Fibroblast of mammary gland (primary cell): ENCODE measurements around the gene MYO16.
A peak's percentile ranks its signal among the peaks of the same experiment; 100 is the strongest.

Experiments
- DNase-seq: peaks from one replicate; pipeline ENCODE4 v3.0.0-alpha.2; 2010; ENCODE audit warnings: low read depth
- H3K4me3 ChIP-seq: 2 replicates; pipeline ENCODE4 v1.5.1; 2011; ENCODE audit warnings: low read depth, mild to moderate bottlenecking, low read length, moderate library complexity; ENCODE audit not compliant: control insufficient read depth
- TF ChIP-seq, protein P1 (sequence below): conservative IDR thresholded peaks from 2 replicates; pipeline ENCODE4 v1.5.1; 2011; ENCODE audit warnings: low read depth, low read length, inconsistent platforms; ENCODE audit not compliant: control insufficient read depth, insufficient read depth

MYO16 gene

DNA sequence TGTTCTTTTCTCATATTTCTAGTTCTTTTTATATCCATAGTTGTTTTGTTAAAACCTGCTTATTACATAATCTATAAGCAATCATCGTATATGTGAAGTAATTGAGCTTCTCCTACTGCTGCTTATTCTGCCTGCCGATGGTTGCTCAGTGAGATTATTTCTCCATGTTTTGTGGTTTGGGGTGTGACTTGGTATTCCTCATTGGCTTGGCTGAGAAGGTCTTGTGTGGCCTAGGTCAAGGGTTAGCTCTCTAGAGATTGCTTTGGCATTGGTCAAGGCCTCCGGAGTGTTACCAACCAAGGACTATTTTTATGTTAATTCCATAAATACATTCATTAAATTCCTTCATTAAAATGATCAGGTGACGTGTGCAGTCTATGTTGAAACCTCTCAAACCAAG lies 302.8 kb downstream of the MYO16 start:
- H3K4me3 ChIP-seq = no peak overlapping the region
- TF ChIP-seq, protein P1, sequence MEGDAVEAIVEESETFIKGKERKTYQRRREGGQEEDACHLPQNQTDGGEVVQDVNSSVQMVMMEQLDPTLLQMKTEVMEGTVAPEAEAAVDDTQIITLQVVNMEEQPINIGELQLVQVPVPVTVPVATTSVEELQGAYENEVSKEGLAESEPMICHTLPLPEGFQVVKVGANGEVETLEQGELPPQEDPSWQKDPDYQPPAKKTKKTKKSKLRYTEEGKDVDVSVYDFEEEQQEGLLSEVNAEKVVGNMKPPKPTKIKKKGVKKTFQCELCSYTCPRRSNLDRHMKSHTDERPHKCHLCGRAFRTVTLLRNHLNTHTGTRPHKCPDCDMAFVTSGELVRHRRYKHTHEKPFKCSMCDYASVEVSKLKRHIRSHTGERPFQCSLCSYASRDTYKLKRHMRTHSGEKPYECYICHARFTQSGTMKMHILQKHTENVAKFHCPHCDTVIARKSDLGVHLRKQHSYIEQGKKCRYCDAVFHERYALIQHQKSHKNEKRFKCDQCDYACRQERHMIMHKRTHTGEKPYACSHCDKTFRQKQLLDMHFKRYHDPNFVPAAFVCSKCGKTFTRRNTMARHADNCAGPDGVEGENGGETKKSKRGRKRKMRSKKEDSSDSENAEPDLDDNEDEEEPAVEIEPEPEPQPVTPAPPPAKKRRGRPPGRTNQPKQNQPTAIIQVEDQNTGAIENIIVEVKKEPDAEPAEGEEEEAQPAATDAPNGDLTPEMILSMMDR = no peak
- no peak for DNase-seq

DNA sequence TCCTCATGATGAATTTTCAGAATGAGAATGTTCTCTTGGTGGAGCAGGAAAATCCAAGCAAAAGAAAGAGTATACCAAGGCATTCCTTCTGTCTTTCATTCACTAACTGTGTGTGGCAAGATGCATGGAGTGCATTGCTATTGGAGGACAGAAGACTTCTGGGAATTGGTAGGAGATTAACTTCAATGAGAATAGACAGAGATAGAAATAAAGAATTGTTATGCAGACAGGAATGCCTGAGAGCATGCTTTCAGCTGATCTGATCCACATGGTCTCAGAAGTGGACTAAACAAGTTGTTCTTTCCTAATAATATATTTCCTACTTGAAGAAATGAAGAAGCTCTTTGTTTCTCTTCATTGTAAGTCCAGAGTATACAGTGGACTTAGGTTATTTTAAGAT lies 303.6 kb downstream of the MYO16 start:
- TF ChIP-seq, protein P1 = no peak
- H3K4me3 ChIP-seq = no peak overlapping the region
- no peak for DNase-seq

DNA sequence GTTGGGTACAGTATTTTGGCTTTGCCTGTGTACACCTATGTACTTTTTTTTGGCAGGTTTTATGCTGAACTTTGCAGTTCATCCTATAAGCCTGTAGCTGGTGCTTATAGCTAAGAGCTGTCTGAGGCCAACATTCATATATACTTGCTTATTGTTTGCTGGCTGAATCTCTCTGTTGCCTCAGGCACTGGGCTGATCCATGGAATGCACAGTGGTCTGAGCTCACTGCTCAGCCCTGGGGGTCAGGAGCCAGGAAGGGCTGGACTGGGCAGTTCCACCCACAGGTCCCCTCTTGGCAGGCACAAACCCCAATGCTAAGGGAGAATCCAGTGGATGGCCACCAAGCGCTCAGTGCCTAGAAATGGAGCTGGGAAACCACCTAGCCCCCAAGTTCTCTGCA lies 308.7 kb downstream of the MYO16 start:
- DNase-seq = no peak
- TF ChIP-seq, protein P1 = no peak
- H3K4me3 ChIP-seq = no peak overlapping the region

DNA sequence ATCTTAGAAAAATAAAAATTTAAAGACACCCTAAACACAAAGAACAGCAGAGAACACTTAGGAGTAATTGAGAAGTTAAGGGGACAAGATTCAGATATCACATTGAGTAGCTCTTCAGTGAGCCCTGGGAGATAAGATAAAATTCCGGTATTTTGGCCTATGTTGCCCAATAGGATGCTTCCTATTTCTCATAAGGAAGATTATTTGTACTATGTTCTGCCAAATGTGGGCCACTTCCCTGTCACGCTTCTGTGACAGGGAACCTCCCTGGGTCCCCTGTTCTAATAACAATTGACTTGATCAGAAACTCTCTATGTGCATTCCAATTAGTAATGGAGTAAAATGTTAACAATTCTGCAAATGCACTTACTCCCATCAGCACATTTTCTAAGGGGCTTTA lies 310.7 kb downstream of the MYO16 start:
- DNase-seq = no peak
- H3K4me3 ChIP-seq = no peak overlapping the region
- TF ChIP-seq, protein P1 = no peak

DNA sequence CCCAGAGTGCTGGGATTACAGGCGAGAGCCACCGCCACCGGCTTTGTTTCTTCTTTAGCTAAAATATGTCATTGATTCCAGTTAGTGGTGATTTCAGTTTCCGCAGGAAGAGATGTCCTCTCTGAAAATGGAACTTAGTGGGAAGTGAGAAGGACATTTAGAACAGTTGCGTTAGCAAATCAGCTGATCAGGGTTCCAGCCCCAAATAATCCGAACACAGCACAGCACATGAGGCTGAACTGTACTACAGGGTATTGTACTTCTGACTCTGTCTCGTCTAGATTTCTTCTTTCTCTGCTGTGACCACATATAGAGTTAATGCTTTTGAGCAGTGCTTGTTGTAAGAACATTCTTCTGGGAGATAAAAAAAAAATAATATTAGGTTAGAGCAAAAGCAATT lies 314.4 kb downstream of the MYO16 start:
- TF ChIP-seq, protein P1 = no peak
- DNase-seq = no peak

DNA sequence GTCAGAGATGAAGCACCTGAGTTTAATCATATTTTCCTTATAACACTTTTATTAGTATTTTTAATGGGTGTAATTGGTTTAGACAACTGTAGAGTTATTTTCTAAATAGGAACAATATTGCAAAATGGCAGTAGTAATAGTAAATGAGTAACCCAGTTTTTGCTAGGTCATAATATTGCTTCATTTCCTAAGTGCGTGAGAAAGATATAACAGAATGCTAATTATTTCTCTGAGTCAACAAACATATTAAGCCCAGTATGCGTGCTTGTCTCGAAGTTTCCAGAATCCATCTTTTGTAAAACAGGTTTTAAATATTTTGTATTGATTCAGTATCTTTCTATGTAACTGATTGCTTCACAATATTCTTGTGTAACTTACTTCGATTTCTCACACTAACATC lies 315.3 kb downstream of the MYO16 start:
- peak; percentile 88 for DNase-seq
- TF ChIP-seq, protein P1 = no peak
- no peak overlapping the region for H3K4me3 ChIP-seq

More for the DNA sequence above, 314.4 kb downstream of the MYO16 start:
- H3K4me3 ChIP-seq = no peak overlapping the region

DNA sequence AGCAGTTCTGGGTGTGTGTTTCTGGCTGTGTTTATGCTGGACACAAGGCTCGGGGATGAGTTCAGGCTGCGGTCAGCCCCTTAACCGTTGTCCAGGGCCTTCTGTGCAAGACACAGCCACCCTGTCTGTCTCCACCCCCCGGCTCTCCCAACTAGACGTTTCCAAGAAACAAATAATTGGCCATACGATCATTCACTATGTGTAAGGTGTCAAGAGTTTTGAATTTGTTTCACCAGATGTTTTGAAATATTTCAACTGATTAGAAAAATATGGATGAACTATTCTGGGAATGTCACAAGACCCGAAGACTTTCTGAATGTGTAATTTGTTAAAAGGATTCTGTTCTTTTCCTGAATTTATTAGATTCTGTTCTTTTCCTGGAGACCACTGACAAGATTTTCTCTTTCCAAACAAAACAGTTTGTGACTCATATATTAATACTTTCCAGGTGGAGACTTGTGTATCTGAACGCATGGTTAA lies 318.2 kb downstream of the MYO16 start:
- H3K4me3 ChIP-seq = no peak overlapping the region
- TF ChIP-seq, protein P1 = no peak
- peak; percentile 97 for DNase-seq
